ENCODE measurements around the gene ATP10B. TPM values are rescaled to one million over a fixed set of nuclear protein-coding genes. Genes with fewer than 3 reads are reported as not detected.

The ATP10B gene
- total and polyA plus RNA-seq, 2 of the 8 experiments (the other 6 are each of a cell fraction or from before 2014, with no cell fraction given) = 0.06 to 0.11 TPM

- no peak overlapping the region for H3K27ac ChIP-seq (ENCODE audit: low read depth, low read length)
- H3K27me3 ChIP-seq (replicated peaks in 1 of 4; ENCODE audit: control insufficient read depth in 3 of 4, extremely low read depth in 1 of 4, insufficient read depth in 3 of 4, low read length in 3 of 4) = no peaks in the 10 kb centered on the region
- no peak overlapping the region for H3K4me3 ChIP-seq (ENCODE audit: extremely low read depth in 1 of 4, insufficient read depth in 2 of 4, low read depth in 3 of 4, low read length in 4 of 4)
- no peaks in the 10 kb centered on the region for H3K36me3 ChIP-seq (ENCODE audit: control insufficient read depth in 2 of 4, insufficient read depth in 4 of 4, low read length in 3 of 4)
- no peak overlapping the region for H2BK12ac ChIP-seq (ENCODE audit: low read depth, low read length)
- H3K18ac ChIP-seq (ENCODE audit: extremely low read depth, low read length) = no peak overlapping the region
- H4K8ac ChIP-seq (ENCODE audit: extremely low read depth, insufficient read depth, low read length) = no peak overlapping the region
- no peaks in the 10 kb centered on the region for H3K79me1 ChIP-seq (ENCODE audit: low read depth, low read length)
- H2BK20ac ChIP-seq (ENCODE audit: low read length) = no peak overlapping the region
- POLR2A ChIA-PET (ENCODE audit: partially characterized antibody) = no interaction called here
- 90% methylated on average over 2 of the region's 2 CpGs; no CpG with 5 or more reads in 1 of the 2 experiments for WGBS, 2 experiments (ENCODE audit: extremely low coverage in 1 of 2, insufficient coverage in 1 of 2, insufficient read length in 1 of 2, insufficient replicate concordance in 2 of 2, low coverage in 1 of 2, low lambda C conversion rate in 2 of 2, missing lambda C conversion rate in 1 of 2)
- H3K23me2 ChIP-seq (ENCODE audit: low read depth, low read length) = no peaks in the 10 kb centered on the region; the same call in 1 of the 2 replicates
- H2BK15ac ChIP-seq (ENCODE audit: low read length) = no peak overlapping the region
- no peak overlapping the region for H3K9ac ChIP-seq (replicated peaks in 1 of 4; ENCODE audit: extremely low read depth in 1 of 4, low read depth in 3 of 4, low read length in 3 of 4)
- DNase-seq (ENCODE audit: low read depth in 1 of 2, low spot score in 2 of 2) (no peak), FAIRE-seq (no peak)
- H3K56ac ChIP-seq (replicated peaks; ENCODE audit: insufficient read length, low read depth, low read length) = no peak overlapping the region
- no peak overlapping the region for H2AK5ac ChIP-seq (ENCODE audit: low read depth, low read length)
- H4K20me1 ChIP-seq (replicated peaks in 1 of 2; ENCODE audit: control insufficient read depth in 1 of 2, insufficient read depth in 2 of 2, low read length in 2 of 2) = no peaks in the 10 kb centered on the region
- CTCF ChIA-PET (ENCODE audit: partially characterized antibody) = interaction anchor here (1.5 kb wide), 2 partner anchors 13 to 95 kb away, joined by 3 to 4 read pairs; no protein-coding TSS in a partner anchor
- no peaks in the 10 kb centered on the region for H3K4me1 ChIP-seq (replicated peaks in 1 of 4; ENCODE audit: control insufficient read depth in 3 of 4, insufficient read depth in 4 of 4, low read length in 3 of 4)
- no peak overlapping the region for H2BK5ac ChIP-seq (ENCODE audit: low read depth, low read length)
- no peak overlapping the region for H2AFZ ChIP-seq (ENCODE audit: low read length)
- no peak overlapping the region for H3K4me2 ChIP-seq (ENCODE audit: insufficient read depth in 1 of 2, low read depth in 2 of 2, low read length in 2 of 2)
- H4K91ac ChIP-seq (replicated peaks; ENCODE audit: insufficient read length, low read length) = no peak overlapping the region
- no peak overlapping the region for H3K4ac ChIP-seq (replicated peaks; ENCODE audit: insufficient read length, low read depth, low read length)
- no peak overlapping the region for H3K14ac ChIP-seq (ENCODE audit: insufficient read length)
- no peak overlapping the region for H2BK120ac ChIP-seq (replicated peaks; ENCODE audit: low read depth, low read length)
- no peak overlapping the region for H4K5ac ChIP-seq (ENCODE audit: insufficient read length, low read depth, low read length)
- no peak overlapping the region for H3K23ac ChIP-seq (ENCODE audit: insufficient read length)
- H3K79me2 ChIP-seq (ENCODE audit: control insufficient read depth in 1 of 2, insufficient read depth in 2 of 2, low read length in 2 of 2) = no peaks in the 10 kb centered on the region
- no peaks in the 10 kb centered on the region for H3K9me3 ChIP-seq (ENCODE audit: insufficient read depth in 2 of 2, low read depth in 1 of 2, low read length in 1 of 2)
- TF ChIP-seq KDM4A (IDR thresholded peaks at IDR 0.05; ENCODE audit: low read depth, low read length, severe bottlenecking) (no peak), POU5F1 (IDR thresholded peaks at IDR 0.05; ENCODE audit: low read depth, low read length) (no peak), NRF1 (IDR thresholded peaks at IDR 0.05; ENCODE audit: low read depth, low read length) (no peak), SIRT6 (IDR thresholded peaks at IDR 0.05; ENCODE audit: low read length) (no peak), RNF2 (IDR thresholded peaks at IDR 0.05; ENCODE audit: borderline replicate concordance, low read depth, low read length, missing control alignments, poor library complexity, severe bottlenecking) (no peak), ATF2 (IDR thresholded peaks at IDR 0.05; ENCODE audit: low read length) (no peak), CTBP2 (IDR thresholded peaks at IDR 0.05; ENCODE audit: borderline replicate concordance, insufficient read depth, insufficient read length, low read length) (no peak), JUN (IDR thresholded peaks at IDR 0.05; ENCODE audit: low read depth, low read length) (no peak)
These were observed 159.7 kb downstream of the ATP10B start for GRCh38 chr5:160692271-160692670.

Measured in H1 (cell line).